ELF-1 (cell line): ENCODE measurements around the gene MLN.
"Not testable (repeated sequence)": the region's sequence is repeated elsewhere in the genome, so short reads cannot be mapped to it uniquely, and the experiment has no call there.

Source experiments
- DNase-seq: peaks from one replicate; pipeline ENCODE4 v3.0.0-alpha.2; 2016; ENCODE audit warnings: low read depth, low spot score

Gene MLN

GRCh38 chr6:33834401-33835392, 30.9 kb upstream of the MLN start:
- no peak for DNase-seq

DNA sequence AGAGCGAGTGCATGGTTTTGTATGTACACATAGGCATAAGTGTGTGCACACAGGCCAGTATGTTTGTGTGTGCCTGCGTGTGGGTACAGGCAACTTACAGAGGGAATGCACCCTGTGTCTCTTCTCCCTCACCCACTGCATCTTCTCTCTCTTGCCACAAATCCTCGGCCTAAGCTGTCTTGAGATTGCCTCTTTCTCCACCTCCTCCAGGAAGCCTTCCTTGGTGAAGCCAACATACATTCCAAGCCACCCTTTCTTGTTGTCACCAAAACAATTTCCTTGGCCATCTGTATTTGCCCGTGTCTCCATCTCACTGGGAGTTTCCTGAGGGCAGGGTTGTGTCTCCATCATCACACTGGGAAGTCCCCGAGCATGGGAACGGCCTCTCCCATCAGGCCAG, 29.8 kb upstream of the MLN start:
- DNase-seq = no peak

- DNase-seq = not testable (repeated sequence)
Measured at GRCh38 chr6:33832831-33833230, 29.0 kb upstream of the MLN start.

GRCh38 chr6:33831725-33832124, 27.9 kb upstream of the MLN start:
- DNase-seq = not testable (repeated sequence)

DNA sequence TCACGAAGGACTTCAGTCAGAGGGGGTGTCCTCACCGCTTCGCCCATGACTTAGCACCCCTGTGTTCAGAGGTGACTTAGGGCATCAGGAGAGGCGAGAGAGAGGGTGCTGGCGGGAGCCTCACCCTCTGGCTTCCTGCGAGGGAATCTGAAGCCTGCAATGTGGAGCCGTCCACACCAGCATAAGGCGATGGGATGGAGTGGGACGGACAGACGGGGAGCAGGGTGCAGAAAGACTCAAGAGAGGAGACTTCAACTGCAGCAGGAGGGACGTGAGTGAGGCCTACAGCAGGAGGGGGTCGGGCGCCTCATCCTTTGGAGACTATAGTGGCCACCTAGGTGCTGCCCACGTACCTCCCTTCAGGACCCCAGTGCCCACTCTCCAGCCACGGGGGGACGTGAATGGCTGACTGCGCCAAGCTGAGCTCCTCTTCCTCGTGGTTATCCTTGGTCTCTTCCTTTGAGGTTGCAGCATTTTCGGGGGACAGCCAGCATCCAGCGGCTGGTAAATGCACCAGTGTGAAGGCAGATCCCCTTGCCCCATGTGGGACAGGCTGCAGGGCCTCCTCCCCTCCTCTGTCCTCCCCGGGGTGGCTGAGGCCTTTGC, 26.9 kb upstream of the MLN start:
- DNase-seq = no peak

DNA sequence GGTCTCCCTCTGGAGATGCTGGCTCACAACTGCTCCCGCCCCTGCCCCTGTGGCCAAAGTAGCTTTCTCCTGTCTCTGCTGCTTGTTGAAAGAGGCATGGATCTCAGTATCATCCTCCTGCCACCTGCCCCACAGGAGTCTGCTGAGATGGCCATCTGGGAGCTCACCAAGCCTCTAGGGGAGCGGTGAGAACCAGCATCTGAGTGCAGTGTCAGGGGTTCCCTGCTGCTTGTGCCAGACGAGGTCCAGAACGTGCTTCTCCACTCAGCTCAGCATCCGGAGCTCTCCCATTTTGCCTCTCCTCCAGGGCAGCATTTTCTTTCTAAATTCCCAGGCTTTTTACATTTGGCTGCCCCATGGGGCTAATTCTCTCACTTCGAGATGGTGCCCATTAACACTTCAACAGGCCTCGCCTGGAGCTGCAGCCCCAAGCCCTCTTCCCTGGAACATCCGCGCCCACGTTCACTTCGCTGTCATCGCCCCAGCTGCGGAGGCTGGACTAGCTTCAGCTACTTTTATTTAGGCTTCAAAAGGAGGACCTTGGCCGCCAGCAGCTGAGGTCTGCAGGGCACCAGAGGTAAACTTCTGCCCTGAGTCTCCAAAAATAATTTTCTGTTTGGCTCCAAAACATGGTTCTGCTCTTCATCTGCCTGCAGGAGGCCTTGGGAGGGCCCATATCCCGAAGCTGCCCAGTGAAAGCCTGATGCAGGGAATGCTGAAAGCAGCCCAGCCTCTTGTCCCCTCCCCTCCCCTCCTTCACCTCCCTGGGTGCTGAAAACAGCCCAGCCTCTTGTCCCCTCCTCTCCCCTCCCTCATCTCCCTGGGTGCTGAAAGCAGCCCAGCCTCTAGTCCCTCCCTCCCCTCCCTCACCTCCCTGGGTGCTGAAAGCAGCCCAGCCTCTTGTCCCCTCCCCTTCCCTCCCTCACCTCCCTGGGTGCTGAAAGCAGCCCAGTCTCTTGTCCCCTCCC, 25.2 kb upstream of the MLN start:
- DNase-seq = peak; percentile 44

- peak; percentile 62 for DNase-seq
Measured at GRCh38 chr6:33828452-33828763, 24.6 kb upstream of the MLN start.

DNA sequence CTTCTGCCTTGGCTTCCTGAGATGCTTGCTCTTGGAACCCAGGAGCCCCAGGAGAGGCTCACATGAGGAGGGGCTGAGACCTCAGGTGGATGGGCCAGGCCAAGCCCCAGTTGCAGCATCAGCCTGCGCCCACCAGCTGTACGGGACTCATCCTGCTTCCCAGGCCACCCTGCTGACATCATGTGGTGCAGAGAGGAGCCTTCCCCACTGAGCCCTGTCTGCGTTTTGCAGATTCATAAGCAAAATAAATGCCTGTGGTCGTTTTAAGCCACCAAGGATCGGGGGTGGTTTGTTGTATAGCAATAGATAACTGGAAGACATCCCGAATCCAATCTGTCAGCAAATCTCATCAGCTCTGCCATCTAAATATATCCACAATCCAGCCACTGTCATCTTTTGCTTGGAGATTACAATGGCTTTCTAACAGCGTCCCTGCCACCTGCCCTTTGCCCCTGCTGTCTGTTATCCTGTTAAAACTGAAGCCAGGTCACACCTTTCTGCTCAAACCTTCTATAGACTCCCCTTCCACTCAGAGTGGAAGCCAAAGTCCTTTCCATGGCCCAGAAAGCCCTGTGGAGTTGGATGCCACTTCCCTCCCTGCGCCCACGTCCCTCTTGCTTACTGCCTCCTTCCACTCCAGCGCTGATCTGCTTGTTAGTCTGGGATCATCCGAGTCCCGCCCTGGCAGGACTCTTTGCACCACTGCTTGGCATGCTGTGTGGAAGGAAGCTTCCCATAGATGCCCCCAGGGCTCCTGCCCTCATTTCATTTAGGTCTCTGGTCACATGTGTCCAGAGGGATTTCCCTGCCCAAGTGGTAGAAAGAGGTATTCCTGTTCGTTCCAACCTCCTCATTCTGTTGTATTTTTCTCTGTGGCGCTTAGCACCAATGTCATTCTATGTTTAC, 24.0 kb upstream of the MLN start:
- DNase-seq = no peak

DNA sequence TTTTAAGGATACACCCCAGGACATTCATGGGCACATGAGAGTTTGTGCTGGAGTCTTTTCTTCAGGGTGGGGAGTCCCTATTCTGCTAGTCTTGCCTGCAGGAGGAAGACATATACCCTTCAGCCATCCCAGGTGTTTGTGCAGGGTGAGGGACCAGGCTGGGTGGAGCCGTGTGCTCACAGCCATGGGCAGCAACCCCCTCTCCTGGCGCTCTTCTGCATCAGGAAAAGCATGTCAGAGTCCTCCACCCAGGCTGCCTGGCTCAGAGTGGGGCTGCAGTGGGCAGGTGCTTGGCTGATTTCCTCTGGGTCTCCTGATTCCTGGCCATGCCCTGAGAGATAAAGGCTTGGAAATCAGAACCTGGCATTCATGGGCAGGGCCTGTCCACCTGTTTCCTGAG, 22.7 kb upstream of the MLN start:
- no peak for DNase-seq

DNA sequence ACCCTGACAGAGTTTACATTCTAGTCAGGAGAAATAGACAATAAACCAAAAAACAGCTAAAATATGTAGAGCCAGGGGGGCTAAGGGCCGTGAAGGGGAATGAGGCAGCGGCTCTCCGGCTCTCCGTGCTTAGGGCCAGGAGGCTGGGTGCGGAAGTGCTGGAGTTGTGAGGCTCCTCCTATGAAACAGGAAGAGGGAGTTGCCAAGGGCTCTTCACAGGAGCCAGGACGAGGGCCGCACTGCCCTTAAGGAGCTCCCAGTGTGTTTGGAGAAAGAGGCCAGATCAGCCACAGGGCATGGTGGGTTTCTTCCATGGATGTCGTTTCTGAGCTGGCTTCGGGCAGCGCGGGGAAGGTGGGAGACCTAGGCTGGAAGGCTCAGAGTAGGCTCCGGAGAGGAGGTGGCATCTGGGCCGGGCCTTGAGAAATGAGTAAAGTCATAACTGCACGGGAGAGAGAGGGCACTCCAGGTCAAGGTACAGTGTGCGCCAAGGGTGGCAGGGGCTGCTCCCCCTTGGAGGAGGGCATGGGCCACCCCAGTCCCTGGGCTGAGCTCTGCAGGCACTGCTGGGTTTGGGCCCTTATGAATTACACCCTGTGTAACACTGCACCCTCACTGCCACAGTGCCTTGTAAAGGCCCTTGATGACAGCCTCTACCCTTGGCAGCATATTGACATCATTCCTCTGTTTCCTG, 20.8 kb upstream of the MLN start:
- no peak for DNase-seq

DNA sequence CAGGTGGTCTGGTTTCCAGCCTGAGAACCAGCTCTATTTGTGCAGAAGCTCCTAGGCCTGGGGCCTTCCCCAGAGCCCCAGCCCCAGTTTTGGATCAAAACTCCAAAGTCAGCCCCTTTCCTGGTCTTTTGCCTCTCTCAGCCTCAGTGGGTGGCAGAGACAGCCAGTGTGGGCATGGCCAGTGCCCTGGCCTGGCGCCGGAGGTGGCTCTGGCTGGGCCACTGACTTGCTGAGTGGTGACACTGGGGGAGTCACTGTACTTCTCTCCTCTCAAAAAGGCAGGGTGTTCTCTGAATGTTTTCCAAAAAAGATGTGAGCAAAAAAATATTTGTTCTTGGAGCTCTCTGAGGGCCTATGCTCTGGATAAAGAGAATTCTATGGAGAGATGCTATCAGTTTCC, 20.0 kb upstream of the MLN start:
- DNase-seq = no peak

- peak; percentile 79 for DNase-seq
Measured at GRCh38 chr6:33822575-33823395, 19.0 kb upstream of the MLN start.

DNA sequence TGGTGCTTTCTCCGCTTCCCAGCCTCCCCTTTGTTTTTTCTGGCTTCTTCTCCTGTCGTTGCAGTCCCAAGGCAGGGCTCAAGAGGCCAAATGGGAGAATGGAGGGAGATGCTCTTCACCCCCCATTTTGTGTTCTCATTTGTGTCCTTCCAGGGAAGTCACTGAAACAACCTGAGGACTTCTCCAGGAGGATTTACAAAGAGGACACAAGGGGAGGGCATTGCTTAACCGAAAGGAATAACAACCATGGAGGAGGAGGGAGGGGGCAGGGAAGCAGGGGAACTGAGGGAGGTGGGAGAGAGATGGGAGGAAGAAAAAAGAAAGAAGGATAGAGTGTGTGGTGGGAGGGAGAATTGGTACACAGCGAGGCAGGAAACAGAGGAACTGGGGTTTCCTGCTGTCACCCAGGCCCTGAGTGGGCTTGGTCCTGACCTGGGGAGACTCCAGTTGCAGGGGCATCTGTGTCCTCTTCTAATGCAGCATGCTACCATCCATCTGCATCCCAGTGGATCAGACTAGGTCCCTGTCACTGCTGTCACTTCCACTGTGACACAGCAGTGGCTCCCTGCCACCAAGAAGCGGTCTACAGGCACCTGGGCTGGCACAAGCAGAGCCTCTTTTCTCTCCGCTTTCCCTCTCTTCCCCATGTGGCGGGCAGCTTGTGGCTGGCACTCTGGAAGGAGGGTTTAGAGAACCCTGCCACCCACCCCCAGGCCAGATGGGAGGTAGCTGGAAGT, 17.1 kb upstream of the MLN start:
- DNase-seq = no peak

DNA sequence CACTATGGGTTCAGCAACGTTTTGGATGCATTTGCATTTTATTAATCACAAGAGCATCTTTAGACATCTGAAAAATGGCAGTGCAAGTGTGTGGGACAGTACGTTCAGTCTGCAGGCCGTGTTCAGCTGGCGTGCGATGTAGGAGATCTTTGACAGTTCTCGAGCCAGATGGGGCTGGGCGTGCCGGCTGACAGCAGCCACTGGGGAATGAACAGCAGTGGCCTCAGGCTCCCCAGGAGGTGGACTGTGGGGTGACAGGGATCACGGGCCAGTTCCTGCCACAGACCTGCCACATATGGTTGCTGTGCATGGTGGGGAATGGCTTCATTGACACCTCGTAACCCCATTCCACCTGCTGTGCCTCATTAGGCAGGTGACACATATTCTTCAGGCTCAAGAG, 16.4 kb upstream of the MLN start:
- DNase-seq = no peak

GRCh38 chr6:33819021-33819420, 15.2 kb upstream of the MLN start:
- no peak for DNase-seq

GRCh38 chr6:33818293-33818692, 14.5 kb upstream of the MLN start:
- DNase-seq = no peak

GRCh38 chr6:33817489-33817888, 13.7 kb upstream of the MLN start:
- no peak for DNase-seq

DNA sequence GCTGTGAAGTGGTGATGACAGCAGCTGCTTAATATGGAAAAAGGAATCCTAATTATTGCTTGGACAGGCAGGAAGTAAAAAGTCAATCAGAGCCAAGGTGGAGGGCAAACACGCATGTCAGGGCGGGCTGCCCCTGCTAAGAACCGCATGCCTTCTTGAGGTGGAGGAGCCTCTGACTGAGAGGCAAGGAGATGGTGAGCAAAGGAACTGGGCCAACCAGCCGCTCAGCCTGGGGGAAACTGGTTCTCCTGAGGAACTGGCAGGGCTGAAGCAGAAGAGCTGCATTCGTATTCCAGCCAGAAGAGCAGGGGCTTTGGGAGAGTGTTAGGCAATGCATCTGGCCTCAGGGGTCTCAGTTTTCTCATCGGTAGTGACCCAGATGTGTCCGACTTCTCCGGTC, 13.1 kb upstream of the MLN start:
- DNase-seq = no peak

- peak; percentile 66 for DNase-seq
Measured at GRCh38 chr6:33815854-33816253, 12.1 kb upstream of the MLN start.
